NT2/D1 (cell line): ENCODE results near the gene CLEC3B.

ENCODE experiments used
- YY1 ChIP-seq: IDR thresholded peaks from 2 replicates; pipeline ENCODE4 v1.6.1; 2011; ENCODE audit not compliant: insufficient read length, insufficient read depth
- ZNF274 ChIP-seq: IDR thresholded peaks from 2 replicates; pipeline ENCODE4 v1.6.1; 2011; ENCODE audit warnings: mild to moderate bottlenecking, low read depth, low read length

GRCh38 chr3:45064512-45065372, 38.6 kb downstream of the CLEC3B start:
- no peak for TF ChIP-seq ZNF274
- no peak for TF ChIP-seq YY1
